A549 (cell line): ENCODE data around the gene MPHOSPH8. TPM values are rescaled to one million over a fixed set of nuclear protein-coding genes. Genes with fewer than 3 reads are reported as not detected.
A peak's percentile ranks its signal among the peaks of the same experiment; 100 is the strongest.

ENCODE experiments used
- ATAC-seq, 2 experiments: fragments of 200-7000 bp in 1 of 2; fragments of >200 bp in 1 of 2; cut with Nextera tagmentation in 1 of 2; cut with Tn5 transposase in 1 of 2; 3 replicates each; pipeline versions ENCODE4 v1.8.0 to v1.9.1; 2018 to 2020; ENCODE audit warnings: mild to moderate bottlenecking in 1 of 2, moderate library complexity in 1 of 2
- CTCF ChIA-PET: fragments of 300-600 bp; sonication (Branson Sonifier 250); formaldehyde crosslinking; extraction: SDS; loops from one replicate; lab custom pipeline; 2021; ENCODE audit warnings: antibody characterized with exemption, inconsistent platforms; lab: Yijun Ruan, JAX
- POLR2A ChIA-PET: fragments of 350-600 bp; formaldehyde crosslinking; extraction: SDS; loops from one replicate; lab custom pipeline; 2021; ENCODE audit warnings: antibody characterized with exemption, inconsistent platforms; lab: Yijun Ruan, JAX
- DNase-seq, 2 experiments: peaks; one replicate each; pipeline versions ENCODE4 v3.0.0 to v3.0.0-alpha.2; 2011 to 2016; ENCODE audit warnings: low read depth in 1 of 2, low spot score in 1 of 2
- FAIRE-seq: peaks from 2 replicates; lab custom pipeline; 2011; peaks lifted over from hg19 to GRCh38; lab: Jason Lieb, UNC
- H3K27ac ChIP-seq, 2 experiments: fragments of >200 bp; sonication (Bioruptor Twin); formaldehyde crosslinking; 3 replicates each; pipeline ENCODE4 v1.5.1; 2016 to 2017
- H3K4me1 ChIP-seq: fragments of >200 bp; sonication (Bioruptor Twin); formaldehyde crosslinking; 3 replicates; pipeline ENCODE4 v1.6.1; 2016
- H3K4me2 ChIP-seq: fragments of >200 bp; sonication (Bioruptor Twin); formaldehyde crosslinking; 3 replicates; pipeline ENCODE4 v1.6.1; 2016
- H3K4me3 ChIP-seq: fragments of >200 bp; sonication (Bioruptor Twin); formaldehyde crosslinking; 3 replicates; pipeline ENCODE4 v1.5.1; 2016
- H3K9me3 ChIP-seq: fragments of >200 bp; sonication (Bioruptor Twin); formaldehyde crosslinking; 3 replicates; pipeline ENCODE4 v1.6.1; 2016
- CHD4 ChIP-seq: fragments of 200-600 bp; sonication (generic); IDR thresholded peaks from 2 replicates; pipeline ENCODE4 v1.6.1; 2016; ENCODE audit warnings: antibody characterized with exemption, mild to moderate bottlenecking, borderline replicate concordance
- CTCF ChIP-seq: fragments of >200 bp; sonication (Bioruptor Twin); formaldehyde crosslinking; IDR thresholded peaks from 3 replicates; pipeline ENCODE4 v1.5.1; 2016
- E2F6 ChIP-seq: IDR thresholded peaks from 2 replicates; pipeline ENCODE4 v1.6.1; 2012; ENCODE audit warnings: low read depth, borderline replicate concordance
- GATA3 ChIP-seq: IDR thresholded peaks from 2 replicates; pipeline ENCODE4 v1.6.1; 2012; ENCODE audit warnings: borderline replicate concordance
- HOXA7 ChIP-seq: fragments of 250-450 bp; sonication (Bioruptor Pico); IDR thresholded peaks from 2 replicates; pipeline ENCODE4 v1.5.0; 2020; ENCODE audit warnings: mild to moderate bottlenecking, moderate library complexity
- HOXB13 ChIP-seq: fragments of 250-450 bp; sonication (Bioruptor Pico); IDR thresholded peaks from 2 replicates; pipeline ENCODE4 v1.5.0; 2020; ENCODE audit warnings: low read depth, mild to moderate bottlenecking, moderate library complexity
- JUN ChIP-seq, 2 experiments: fragments of >200 bp; sonication (Bioruptor Twin); formaldehyde crosslinking; IDR thresholded peaks; 2 replicates in 1 of 2; 3 replicates in 1 of 2; pipeline ENCODE4 v1.6.1; 2016 to 2017
- MYC ChIP-seq: IDR thresholded peaks from 2 replicates; pipeline ENCODE4 v1.6.1; 2012; ENCODE audit warnings: mild to moderate bottlenecking, inconsistent platforms, low read length, improper control_type of control experiment, borderline replicate concordance
- NPAS2 ChIP-seq: fragments of 250-450 bp; sonication (Bioruptor Pico); IDR thresholded peaks from 2 replicates; pipeline ENCODE4 v1.8.0; 2022; ENCODE audit warnings: mild to moderate bottlenecking, moderate library complexity, borderline replicate concordance
- PHF8 ChIP-seq: fragments of 200-600 bp; sonication (generic); IDR thresholded peaks from 2 replicates; pipeline ENCODE4 v1.6.1; 2016; ENCODE audit warnings: low read depth, mild to moderate bottlenecking, antibody characterized with exemption, moderate library complexity, borderline replicate concordance
- POLR2A ChIP-seq: IDR thresholded peaks from 2 replicates; pipeline ENCODE4 v1.6.1; 2012; ENCODE audit warnings: mild to moderate bottlenecking, low read length
- POLR2AphosphoS2 ChIP-seq: conservative IDR thresholded peaks from 2 replicates; pipeline ENCODE4 v1.6.1; 2012; ENCODE audit warnings: low read length, improper control_type of control experiment, inconsistent platforms
- RAD21 ChIP-seq, 2 experiments: fragments of >200 bp in 1 of 2; sonication (Bioruptor Twin) in 1 of 2; formaldehyde crosslinking in 1 of 2; IDR thresholded peaks in 1 of 2; conservative IDR thresholded peaks in 1 of 2; 2 replicates in 1 of 2; 3 replicates in 1 of 2; pipeline ENCODE4 v1.6.1; 2012 to 2018; ENCODE audit warnings: inconsistent platforms in 1 of 2
- RNF2 ChIP-seq: fragments of 200-600 bp; sonication (generic); IDR thresholded peaks from 2 replicates; pipeline ENCODE4 v1.6.1; 2016; ENCODE audit warnings: low read depth, mild to moderate bottlenecking, antibody characterized with exemption, moderate library complexity, borderline replicate concordance
- SMC3 ChIP-seq: fragments of >200 bp; sonication (Bioruptor Twin); formaldehyde crosslinking; IDR thresholded peaks from 3 replicates; pipeline ENCODE4 v1.6.1; 2018; ENCODE audit warnings: inconsistent platforms
- ZFP36 ChIP-seq: fragments of 450-650 bp; IDR thresholded peaks from 2 replicates; pipeline ENCODE4 v1.6.1; 2014; ENCODE audit warnings: borderline replicate concordance; ENCODE audit not compliant: partially characterized antibody
- ZSCAN20 ChIP-seq: fragments of 250-450 bp; sonication (Bioruptor Pico); IDR thresholded peaks from 2 replicates; pipeline ENCODE4 v1.8.0; 2022; ENCODE audit warnings: mild to moderate bottlenecking, moderate library complexity
- WGBS: methylation state at CpG from one replicate; pipeline ENCODE4 v1.1.6; 2017; ENCODE audit errors: missing lambda C conversion rate; 5-methylcytosine and 5-hydroxymethylcytosine counted together
- polyA plus RNA-seq, 4 experiments: library from polyadenylated mRNA; depleted of rRNA in 3 of 4; stranded (reverse); fragments of >200 nt; fragmentation: RNase III in 1 of 4; extraction: RNeasy Plus Mini Kit Qiagen cat#74134 plus additional on column Dnase treatment in 1 of 4; gene quantifications; 2 replicates in 3 of 4; 3 replicates in 1 of 4; pipeline ENCODE4 v1.2.3, GENCODE V29; 2011 to 2017
- TF ChIP-seq, protein P1 (sequence below): IDR thresholded peaks from 2 replicates; pipeline ENCODE4 v1.6.1; 2012
- TF ChIP-seq, protein P2 (sequence below): fragments of >200 bp; sonication (Bioruptor Twin); formaldehyde crosslinking; IDR thresholded peaks from 3 replicates; pipeline ENCODE4 v1.6.1; 2016

MPHOSPH8 gene
- polyA plus RNA-seq, 2 of the 4 experiments (the other 2 are of a cell fraction) = 15.2 to 16.2 TPM

GRCh38 chr13:19597523-19597922 is 35.9 kb upstream of the MPHOSPH8 start:
- Histone ChIP-seq H3K4me3 (no peak overlapping the region; the same call in 2 of the 3 replicates), H3K27ac (peak overlapping the region; percentile 75 to 88), H3K9me3 (no peaks in the 10 kb centered on the region), H3K4me2 (peak overlapping the region; percentile 72), H3K4me1 (peaks cover 40% of the 10 kb centered on the region)
- ATAC-seq (peak in 1 of 2 experiments; percentile 6; a peak in 2 of 6 replicates), FAIRE-seq (no peak), DNase-seq (peak in 1 of 2 experiments; percentile 25)
- CTCF ChIA-PET = interaction anchor here (4.7 kb wide), 1 partner anchor 9 kb away, joined by 22 read pairs; no protein-coding TSS in a partner anchor
- POLR2A ChIA-PET = no interaction called here
- 50% methylated on average over 5 of the region's 5 CpGs for WGBS
- TF ChIP-seq HOXB13 (CRISPR knock-in tag) = no peak
- no peak for TF ChIP-seq CHD4
- no peak for TF ChIP-seq MYC
- TF ChIP-seq NPAS2 (CRISPR knock-in tag) = no peak
- TF ChIP-seq GATA3 = 0 out of 2 replicates have a peak, but pooled peaks have one; percentile 13
- no peak for TF ChIP-seq ZSCAN20 (CRISPR knock-in tag)
- no peak for TF ChIP-seq CTCF
- no peak for TF ChIP-seq ZFP36

- peak overlapping the region; percentile 93 to 100 for H3K27ac ChIP-seq
Measured at GRCh38 chr13:19601749-19602725, 31.4 kb upstream of the MPHOSPH8 start.

More at GRCh38 chr13:19601749-19602725, 31.4 kb upstream of the MPHOSPH8 start:
- TF ChIP-seq RAD21 (conservative IDR thresholded peaks at IDR 0.05 in 1 of 2, IDR thresholded peaks at IDR 0.05 in 1 of 2) (0 out of 5 replicates have a peak, but pooled peaks of 1 of the 2 experiments have one; percentile 11), JUN (IDR thresholded peaks at IDR 0.05) (peak in 1 of 2 experiments; percentile 51; a peak in 1 of 5 replicates), RNF2 (0 out of 2 replicates have a peak, but pooled peaks have one; percentile 33), PHF8 (no peak; the same call in 1 of the 2 replicates), E2F6 (0 out of 2 replicates have a peak, but pooled peaks have one; percentile 51), SMC3 (0 out of 3 replicates have a peak, but pooled peaks have one; percentile 15), HOXB13 (CRISPR knock-in tag) (no peak), POLR2AphosphoS2 (no peak), HOXA7 (no peak), POLR2A (peak; percentile 68), CTCF (peak; percentile 22; the same call in 1 of the 3 replicates)
- TF ChIP-seq, protein P1, sequence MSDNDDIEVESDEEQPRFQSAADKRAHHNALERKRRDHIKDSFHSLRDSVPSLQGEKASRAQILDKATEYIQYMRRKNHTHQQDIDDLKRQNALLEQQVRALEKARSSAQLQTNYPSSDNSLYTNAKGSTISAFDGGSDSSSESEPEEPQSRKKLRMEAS = 0 out of 2 replicates have a peak, but pooled peaks have one; percentile 60
- TF ChIP-seq, protein P2, sequence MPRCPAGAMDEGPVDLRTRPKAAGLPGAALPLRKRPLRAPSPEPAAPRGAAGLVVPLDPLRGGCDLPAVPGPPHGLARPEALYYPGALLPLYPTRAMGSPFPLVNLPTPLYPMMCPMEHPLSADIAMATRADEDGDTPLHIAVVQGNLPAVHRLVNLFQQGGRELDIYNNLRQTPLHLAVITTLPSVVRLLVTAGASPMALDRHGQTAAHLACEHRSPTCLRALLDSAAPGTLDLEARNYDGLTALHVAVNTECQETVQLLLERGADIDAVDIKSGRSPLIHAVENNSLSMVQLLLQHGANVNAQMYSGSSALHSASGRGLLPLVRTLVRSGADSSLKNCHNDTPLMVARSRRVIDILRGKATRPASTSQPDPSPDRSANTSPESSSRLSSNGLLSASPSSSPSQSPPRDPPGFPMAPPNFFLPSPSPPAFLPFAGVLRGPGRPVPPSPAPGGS = peak; percentile 14; the same call in 1 of the 3 replicates
- Histone ChIP-seq H3K4me1 (peaks cover 54% of the 10 kb centered on the region), H3K4me3 (peak overlapping the region; percentile 73), H3K4me2 (peak overlapping the region; percentile 80), H3K9me3 (no peaks in the 10 kb centered on the region)
- ChIA-PET CTCF (interaction anchor here (1.1 to 2.2 kb wide), 5 partner anchors 14 to 36 kb away, joined by 3 to 10 read pairs (median 3); no protein-coding TSS in a partner anchor), POLR2A (interaction anchor here (1.0 to 1.9 kb wide), 3 partner anchors 32 to 262 kb away, joined by 3 to 7 read pairs (median 6); partner anchors contain the start of genes MPHOSPH8, PSPC1 and ZMYM5)
- no peak for FAIRE-seq
- WGBS = 13% methylated on average over 3 of the region's 108 CpGs
- ATAC-seq = peak; percentile 91
- DNase-seq = peak; percentile 38 to 53
